SK-N-SH (cell line): ENCODE data around the gene HS3ST4.

Experiments used
- CTCF ChIP-seq: fragments of 200-600 bp; sonication (generic); IDR thresholded peaks from 2 replicates; pipeline ENCODE4 v1.6.1; 2017; ENCODE audit warnings: antibody characterized with exemption, mild to moderate bottlenecking, moderate library complexity
- GABPA ChIP-seq: IDR thresholded peaks from 2 replicates; pipeline ENCODE4 v1.4.0; 2012; ENCODE audit warnings: low read depth, mild to moderate bottlenecking
- POLR2AphosphoS5 ChIP-seq: IDR thresholded peaks from 2 replicates; pipeline ENCODE4 v1.6.1; 2012; ENCODE audit warnings: low read depth, low read length
- TAF1 ChIP-seq: IDR thresholded peaks from 2 replicates; pipeline ENCODE4 v1.6.1; 2012; ENCODE audit warnings: low read depth, mild to moderate bottlenecking, low read length, moderate library complexity, borderline replicate concordance
- TF ChIP-seq, protein P1 (sequence below): fragments of 150-350 bp; IDR thresholded peaks from 2 replicates; pipeline ENCODE4 v1.6.1; 2017; ENCODE audit warnings: antibody characterized with exemption, low read length, low read depth, borderline replicate concordance

GRCh38 chr16:25692742-25693508, 1.2 kb downstream of the HS3ST4 start:
- TF ChIP-seq TAF1 (no peak), CTCF (no peak), POLR2AphosphoS5 (no peak), GABPA (no peak)
- TF ChIP-seq, protein P1, sequence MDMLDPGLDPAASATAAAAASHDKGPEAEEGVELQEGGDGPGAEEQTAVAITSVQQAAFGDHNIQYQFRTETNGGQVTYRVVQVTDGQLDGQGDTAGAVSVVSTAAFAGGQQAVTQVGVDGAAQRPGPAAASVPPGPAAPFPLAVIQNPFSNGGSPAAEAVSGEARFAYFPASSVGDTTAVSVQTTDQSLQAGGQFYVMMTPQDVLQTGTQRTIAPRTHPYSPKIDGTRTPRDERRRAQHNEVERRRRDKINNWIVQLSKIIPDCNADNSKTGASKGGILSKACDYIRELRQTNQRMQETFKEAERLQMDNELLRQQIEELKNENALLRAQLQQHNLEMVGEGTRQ: no peak
